GDM1 (cell line): ENCODE results near the gene SIX1.

ENCODE experiments used
- DNase-seq: peaks from one replicate; lab custom pipeline; 2025; lab: John Stamatoyannopoulos, UW

Gene SIX1

GRCh38 chr14:60655119-60655897, 6.0 kb upstream of the SIX1 start:
- DNase-seq: no peak

GRCh38 chr14:60654334-60654821, 5.1 kb upstream of the SIX1 start:
- DNase-seq: no peak

- DNase-seq: no peak
Observed at GRCh38 chr14:60653701-60654161, 4.5 kb upstream of the SIX1 start.

DNA sequence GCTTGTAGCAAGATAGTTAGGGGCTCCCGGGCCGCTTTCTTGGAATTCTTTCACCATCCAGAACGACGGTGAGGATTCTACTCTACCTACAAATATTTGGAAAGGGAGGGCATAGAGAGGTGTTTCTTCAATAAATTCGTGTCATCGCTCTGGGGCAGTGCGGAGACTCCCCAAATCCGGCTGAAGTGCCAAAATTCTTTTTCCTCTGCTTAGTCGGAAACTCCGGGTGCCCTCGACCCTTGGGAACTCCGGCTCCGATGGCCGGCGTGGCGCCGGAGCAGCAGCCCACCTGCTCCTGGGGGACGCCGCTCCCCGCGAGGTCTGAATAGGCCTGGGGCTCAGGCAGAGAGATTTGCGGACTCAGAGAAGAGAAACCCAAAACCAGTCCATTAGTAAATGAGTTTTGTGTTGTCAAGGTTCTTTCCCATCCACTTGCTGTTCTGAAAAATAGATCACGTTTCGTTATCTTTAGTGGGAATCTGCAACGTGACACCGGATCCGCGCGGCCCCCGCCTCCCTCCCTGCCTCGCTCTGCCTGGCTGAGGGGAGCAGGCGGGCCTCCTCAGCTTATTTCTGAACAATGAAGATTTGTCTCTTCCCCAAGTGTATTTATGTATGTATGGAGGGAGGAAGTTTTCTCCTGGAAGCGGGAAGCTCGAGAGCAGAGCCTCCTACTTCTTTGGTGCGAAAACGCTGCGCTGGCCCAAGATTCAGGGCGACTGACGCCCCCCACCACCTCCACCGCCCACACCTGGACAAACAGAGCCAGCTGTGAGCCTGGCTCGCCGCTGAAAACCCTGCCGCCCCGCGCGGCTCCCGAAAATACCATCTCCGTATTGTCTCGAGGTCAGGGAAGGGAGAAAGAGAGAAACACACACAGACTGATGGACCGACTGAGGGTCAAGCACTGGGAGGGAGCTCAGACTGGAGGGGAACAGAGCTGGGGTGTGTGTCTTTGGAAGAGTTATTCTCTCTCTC, 3.7 kb upstream of the SIX1 start:
- DNase-seq: no peak

DNA sequence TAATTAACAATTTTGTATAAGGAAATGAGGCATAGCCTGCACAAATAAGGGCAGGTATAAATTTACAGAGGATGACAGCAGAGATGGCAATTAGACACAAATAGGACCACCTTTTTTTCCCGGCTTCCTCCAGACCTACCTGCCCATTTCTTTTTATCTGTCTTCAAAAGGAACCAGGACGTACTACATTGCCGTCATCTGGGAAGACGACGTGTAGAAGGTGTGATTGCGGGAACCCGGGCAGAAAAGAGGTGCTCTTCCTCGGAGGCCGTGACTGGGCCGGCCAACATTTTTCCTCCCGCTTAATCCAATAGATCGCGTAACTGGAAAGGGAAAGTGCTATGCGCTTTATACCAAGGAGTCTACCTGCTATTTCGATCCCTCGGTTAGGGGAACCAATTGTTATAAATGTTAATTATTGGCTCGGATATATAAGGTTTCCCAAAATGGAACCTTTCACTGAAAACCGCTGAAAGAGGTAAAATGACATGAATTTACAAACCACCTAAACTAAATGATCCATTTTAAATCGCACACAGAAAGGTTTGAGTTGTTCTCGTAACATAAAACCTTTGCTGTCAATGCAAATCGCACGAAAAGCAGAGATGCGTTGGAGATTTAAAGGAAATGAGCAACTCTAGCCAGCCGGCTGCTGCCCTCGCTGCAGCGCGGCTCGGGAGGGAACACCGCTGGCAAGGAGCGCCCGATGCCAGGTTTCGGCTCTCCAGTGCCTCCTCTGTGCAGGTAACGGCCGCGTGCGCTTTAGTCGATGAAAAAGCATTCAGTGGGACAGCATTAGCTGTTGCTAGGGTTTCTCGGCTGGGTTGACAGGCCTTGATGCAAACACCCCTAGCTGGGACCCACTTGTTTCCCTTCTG, 2.8 kb upstream of the SIX1 start:
- DNase-seq: no peak

DNA sequence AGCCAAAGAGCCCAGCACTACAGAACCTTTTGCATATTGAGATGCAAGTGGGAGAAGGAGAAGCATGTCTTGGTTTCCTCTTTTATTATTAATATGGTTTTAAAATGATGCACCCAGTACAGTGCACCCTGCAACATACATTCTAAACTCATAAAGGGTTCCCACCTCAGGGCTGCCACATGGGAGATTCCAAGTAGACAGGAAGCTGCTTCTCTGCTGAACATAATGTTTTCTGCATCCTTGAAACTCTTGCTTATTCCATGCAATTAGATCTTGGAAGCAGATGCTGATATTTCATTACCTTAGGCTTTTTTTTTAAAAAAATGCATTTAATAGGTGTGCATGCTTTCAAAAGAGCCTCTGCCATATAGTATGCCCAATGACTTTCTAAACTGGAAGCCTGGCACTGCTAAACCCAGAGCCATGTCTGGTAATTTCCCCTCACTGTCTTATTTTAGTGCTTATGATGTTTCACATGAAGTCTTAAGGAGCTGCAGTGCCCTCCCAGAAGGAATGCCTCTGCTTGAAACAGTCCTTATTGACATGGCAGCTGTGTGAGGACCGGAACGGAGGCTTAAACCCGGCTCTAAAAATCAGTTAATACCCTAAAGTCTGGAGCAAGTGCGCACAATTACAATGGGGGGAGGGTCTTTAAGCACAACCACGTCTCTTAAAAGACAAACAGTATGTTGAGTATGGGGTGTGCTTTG, 2.0 kb upstream of the SIX1 start:
- no peak for DNase-seq

GRCh38 chr14:60650373-60650961, 1.2 kb upstream of the SIX1 start:
- DNase-seq: no peak

- DNase-seq: no peak
Observed at GRCh38 chr14:60649875-60650372, 647 bp upstream of the SIX1 start.

DNA sequence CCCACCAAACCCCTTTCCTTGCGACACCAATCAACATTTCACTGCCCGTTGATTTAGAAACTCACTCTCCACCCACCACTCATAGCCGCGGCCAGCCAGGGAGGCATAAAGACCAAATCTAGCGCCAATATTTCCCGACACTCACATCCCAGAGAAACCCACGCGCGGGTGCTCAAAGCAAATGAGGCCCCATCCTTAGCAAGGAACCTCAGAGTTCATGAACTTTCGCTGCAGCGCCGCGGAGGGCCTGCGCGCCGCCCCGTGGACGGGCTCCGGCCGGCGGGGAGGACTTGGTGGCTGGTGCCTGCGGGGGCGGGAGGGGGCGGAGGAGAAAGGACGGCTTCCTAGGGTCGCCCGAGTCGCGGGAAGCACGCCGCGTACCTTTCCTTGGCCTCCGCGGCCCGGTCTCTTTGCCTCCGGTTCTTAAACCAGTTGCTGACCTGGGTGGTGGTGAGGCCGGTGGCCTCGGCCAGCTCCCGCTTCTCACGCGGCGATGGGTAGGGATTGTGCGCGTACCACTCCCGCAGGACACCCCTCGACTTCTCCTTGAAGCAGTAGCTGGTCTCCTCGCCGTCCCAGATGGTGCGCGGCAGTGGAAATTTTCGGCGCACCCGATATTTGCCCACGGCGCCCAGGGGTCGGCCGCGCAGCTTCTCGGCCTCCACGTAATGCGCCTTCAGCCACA, 886 bp downstream of the SIX1 start:
- DNase-seq: no peak

DNA sequence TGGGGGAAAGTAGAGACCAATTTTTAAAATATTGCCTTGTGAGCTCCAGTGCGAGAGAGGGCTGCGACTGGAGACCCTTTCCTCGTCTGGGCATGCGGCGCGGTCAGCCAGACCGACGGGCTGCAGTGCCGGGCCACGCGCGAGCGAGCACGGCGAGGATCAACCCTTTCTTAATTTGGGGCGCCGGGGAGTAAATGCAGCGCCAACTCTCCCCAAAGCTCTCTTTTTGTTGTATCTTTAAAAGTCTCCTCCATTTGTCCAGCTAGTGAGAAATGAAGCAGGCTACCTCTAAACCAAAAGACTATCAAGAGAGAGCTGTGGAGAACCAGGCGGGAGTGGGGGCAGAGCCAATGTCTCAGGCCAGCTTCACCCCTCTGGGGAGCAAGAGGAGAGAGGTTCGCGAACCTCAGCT, 1.4 kb downstream of the SIX1 start:
- DNase-seq: no peak

DNA sequence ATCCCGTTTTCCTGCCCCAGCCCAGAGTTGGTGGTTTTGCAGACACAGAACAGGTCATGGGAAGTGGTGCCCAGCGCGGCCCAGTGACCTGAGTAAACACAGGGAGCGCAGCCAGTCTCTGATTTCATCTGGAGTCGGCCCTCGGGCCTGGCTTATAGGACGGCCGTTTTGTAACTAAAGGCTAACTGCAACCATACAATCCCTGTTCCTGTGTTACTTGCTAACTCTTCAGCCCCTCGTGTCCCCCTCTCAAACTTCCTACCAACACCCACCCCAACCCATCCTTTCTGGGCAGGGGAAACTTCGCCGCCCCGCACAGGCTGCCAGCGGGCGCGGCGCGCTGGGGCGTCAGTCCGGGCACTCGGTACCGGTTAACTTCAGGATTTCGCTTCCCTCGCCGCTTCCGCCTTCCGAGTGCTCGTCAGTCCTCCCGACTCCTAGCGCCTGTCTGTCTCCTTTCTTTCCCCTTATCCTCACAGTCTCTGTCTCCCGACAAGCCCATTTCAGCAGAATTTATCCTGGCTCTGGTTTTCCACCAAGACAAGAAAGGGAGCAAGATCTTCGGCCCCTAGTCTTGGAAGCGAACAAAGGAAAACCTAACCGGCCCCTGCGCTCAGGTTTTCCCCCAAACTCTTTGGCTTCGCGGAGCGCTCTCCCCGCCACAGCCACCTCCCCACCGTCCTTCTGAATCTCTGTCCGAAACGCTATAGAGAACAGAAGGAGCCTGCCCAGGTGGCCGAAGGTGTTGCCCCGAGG, 2.0 kb downstream of the SIX1 start:
- no peak for DNase-seq

- DNase-seq: no peak
Observed at GRCh38 chr14:60646226-60646818, 3.0 kb downstream of the SIX1 start.

GRCh38 chr14:60645126-60645741, 4.0 kb downstream of the SIX1 start:
- no peak for DNase-seq

DNA sequence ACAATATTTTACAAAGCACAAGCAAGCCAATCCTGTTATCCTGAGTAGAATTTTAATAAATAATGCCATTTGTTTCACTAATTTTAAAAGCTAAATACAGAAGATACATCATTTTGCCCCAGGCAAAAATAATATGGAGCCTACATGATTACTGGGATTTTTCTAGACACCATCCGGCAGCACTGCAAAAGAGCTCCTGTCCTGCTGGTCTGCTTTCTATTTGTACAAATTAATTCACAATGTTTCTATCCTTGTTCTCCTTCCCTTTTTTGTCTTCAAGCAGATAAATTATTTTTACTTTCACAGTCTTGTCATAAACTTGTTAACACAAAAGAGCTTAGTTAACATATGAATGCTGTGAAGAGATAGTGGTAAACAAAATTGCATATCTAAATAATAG, 4.6 kb downstream of the SIX1 start:
- no peak for DNase-seq

DNA sequence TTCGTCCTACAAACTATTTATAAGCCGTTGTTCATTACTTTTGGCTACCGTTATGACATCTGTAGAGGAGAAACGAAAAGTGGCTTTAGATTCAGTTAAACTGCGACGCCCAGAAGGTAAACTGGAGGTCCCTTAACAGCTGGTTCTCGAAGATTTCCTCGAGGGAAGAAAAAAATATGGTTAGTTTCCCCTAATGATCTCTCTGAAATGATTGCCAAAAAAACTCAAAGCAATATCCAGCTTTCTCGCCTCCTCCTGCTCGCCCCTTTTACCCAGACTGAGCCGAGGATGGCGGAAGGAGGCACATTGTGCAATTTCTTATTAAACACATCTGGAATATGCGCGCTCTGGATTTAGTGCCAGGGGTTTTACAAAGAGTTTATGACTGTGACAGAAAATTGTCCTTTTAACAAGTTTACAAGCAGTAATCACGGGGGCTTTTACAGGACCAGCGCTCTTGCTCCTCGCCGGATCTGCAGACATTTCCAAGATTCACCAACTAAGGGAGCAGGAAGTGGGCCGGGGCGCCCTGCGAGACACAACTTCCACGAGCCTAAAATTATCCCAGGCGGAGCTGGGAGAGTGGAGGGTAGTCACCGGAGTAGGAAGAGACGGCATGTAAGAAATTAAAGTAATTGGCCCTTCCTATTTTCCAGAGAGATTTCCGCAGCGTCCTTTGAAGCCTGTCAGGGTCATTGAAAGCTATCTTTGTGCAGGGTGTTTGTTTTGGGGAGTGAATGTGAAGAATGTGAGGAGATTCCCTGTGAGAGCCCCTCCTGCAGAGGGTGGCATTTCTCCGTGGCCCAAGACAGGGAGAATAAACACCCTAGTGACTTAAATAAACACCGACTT, 5.6 kb downstream of the SIX1 start:
- DNase-seq: no peak

- DNase-seq: no peak
Observed at GRCh38 chr14:60643141-60643462, 6.2 kb downstream of the SIX1 start.
